Peyer's patch (tissue), 4 donors: ENCODE data around the gene MSH5.

Source experiments
- POLR2A ChIP-seq, 2 donors: fragments of 450-650 bp; IDR thresholded peaks; one replicate each; pipeline ENCODE4 v1.5.1; 2017; ENCODE audit warnings: antibody characterized with exemption in 2 of 2, mild to moderate bottlenecking in 2 of 2, moderate library complexity in 2 of 2
- TF ChIP-seq, protein P1 (sequence below), 6 experiments: fragments of 450-650 bp in 4 of 6; fragments of 200-600 bp in 2 of 6; sonication (generic) in 1 of 6; IDR thresholded peaks; one replicate each; pipeline ENCODE4 v1.5.1; 2017 to 2019; ENCODE audit warnings: antibody characterized with exemption in 6 of 6, mild to moderate bottlenecking in 3 of 6, moderate library complexity in 1 of 6

DNA sequence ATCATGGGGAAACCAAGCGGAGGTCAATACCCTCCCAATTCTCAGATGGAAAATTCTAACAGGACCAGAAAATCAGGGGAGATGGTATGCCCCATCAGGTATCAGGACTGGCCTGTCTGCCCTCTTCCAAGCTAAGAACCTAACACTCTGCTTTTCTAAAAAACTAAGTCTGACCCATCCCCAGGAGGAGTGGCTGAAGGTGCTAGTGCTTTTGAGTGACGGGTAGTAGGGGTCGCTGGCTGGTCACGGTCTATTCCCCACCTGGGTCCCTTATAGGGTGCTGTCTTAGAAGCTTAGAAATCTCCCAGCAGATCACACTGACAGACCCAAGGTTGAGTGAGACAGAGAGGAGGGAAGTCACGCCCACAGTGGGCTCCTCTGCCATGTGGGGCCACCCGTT is 46.3 kb upstream of the MSH5 start:
- no peak for TF ChIP-seq POLR2A (IDR thresholded peaks at IDR 0.05)
- TF ChIP-seq, protein P1, sequence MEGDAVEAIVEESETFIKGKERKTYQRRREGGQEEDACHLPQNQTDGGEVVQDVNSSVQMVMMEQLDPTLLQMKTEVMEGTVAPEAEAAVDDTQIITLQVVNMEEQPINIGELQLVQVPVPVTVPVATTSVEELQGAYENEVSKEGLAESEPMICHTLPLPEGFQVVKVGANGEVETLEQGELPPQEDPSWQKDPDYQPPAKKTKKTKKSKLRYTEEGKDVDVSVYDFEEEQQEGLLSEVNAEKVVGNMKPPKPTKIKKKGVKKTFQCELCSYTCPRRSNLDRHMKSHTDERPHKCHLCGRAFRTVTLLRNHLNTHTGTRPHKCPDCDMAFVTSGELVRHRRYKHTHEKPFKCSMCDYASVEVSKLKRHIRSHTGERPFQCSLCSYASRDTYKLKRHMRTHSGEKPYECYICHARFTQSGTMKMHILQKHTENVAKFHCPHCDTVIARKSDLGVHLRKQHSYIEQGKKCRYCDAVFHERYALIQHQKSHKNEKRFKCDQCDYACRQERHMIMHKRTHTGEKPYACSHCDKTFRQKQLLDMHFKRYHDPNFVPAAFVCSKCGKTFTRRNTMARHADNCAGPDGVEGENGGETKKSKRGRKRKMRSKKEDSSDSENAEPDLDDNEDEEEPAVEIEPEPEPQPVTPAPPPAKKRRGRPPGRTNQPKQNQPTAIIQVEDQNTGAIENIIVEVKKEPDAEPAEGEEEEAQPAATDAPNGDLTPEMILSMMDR (IDR thresholded peaks at IDR 0.05), result no peak
